Measurements from ENCODE around the gene PPP1R14D.

- TF ChIP-seq EZH2 (IDR thresholded peaks at IDR 0.05; ENCODE audit: insufficient read depth, poor library complexity, severe bottlenecking) (no peak), EZH2phosphoT487 (IDR thresholded peaks at IDR 0.05; ENCODE audit: insufficient read depth, low read depth) (no peak)
Observed at GRCh38 chr15:40845511-40846284, 17.2 kb upstream of the PPP1R14D start.

Measured in GM23248 (cell line).